Stimulated activated CD8-positive, alpha-beta memory T cell treated with anti-CD3 and anti-CD28 coated beads, Interleukin-2, amount 100 ng/mL, for 48 hours (primary cell): ENCODE data around the gene ZNF524.
"Not testable (repeated sequence)": the region's sequence is repeated elsewhere in the genome, so short reads cannot be mapped to it uniquely, and the experiment has no call there.

Source experiments
- DNase-seq, 2 donors: peaks; one replicate each; pipeline ENCODE4 v3.0.0-alpha.2; 2020; ENCODE audit warnings: low read depth in 2 of 2

The ZNF524 gene, protein sequence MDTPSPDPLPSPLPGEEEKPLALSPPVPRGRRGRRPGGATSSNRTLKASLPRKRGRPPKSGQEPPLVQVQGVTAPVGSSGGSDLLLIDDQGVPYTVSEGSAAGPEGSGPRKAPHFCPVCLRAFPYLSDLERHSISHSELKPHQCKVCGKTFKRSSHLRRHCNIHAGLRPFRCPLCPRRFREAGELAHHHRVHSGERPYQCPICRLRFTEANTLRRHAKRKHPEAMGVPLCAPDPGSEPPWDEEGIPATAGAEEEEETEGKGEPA

DNA sequence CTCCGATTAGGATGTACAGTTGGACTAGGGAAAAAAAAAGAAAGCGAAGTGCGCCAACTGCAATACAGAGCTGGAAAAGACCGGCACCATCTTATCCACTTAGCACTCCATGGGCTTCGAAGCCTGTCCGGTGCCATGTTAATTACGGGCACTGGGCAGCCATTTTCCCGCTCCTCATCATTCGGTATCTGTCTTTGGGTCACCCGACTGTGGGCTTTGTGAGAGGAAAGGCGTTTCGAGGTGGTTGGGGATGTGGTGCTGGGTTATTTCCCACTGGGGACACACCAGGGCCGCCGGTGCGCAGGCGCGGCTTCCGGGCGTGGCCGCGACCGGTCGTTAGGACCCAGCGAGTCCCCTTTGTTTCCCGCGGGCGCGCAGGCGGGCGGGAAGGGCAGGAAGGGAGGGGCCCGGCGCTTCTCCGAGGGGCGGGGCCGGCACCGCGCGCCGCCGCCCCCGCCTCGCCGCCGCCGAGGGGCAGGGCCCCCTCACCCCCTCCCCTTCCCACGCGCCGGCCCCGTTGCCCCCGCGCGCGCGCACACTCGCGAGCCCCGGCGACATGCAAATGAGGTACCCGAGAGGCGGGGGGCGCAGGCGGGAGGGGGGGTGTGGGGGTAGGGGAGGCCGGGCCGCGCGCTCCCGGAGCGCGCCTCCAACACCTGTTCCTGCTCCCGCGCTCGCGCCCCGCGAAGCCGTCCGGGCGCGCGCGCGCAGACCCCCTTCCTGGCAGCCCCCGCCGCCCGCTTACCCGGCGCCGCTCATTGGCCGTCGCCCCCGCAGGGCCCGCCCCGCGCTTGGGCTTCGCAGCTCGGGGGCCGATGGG is at the start of gene ZNF524:
Gene ZNF524, plus strand, starts transcription at position 447 of the 820 bp plus-strand sequence. CDS start 1,825 bp downstream, outside the sequence.
- DNase-seq: peak; percentile 72 to 81

GRCh38 chr19:55550321-55550650 is 49.8 kb upstream of the ZNF524 start:
- no peak for DNase-seq

- no peak for DNase-seq
Measured at GRCh38 chr19:55552206-55552605, 47.9 kb upstream of the ZNF524 start.

GRCh38 chr19:55552620-55553019 is 47.5 kb upstream of the ZNF524 start:
- no peak for DNase-seq

- no peak for DNase-seq
Measured at GRCh38 chr19:55553217-55554182, 46.6 kb upstream of the ZNF524 start.

GRCh38 chr19:55554302-55554701 is 45.8 kb upstream of the ZNF524 start:
- no peak for DNase-seq

GRCh38 chr19:55554741-55555152 is 45.3 kb upstream of the ZNF524 start:
- no peak for DNase-seq

GRCh38 chr19:55559684-55560083 is 40.4 kb upstream of the ZNF524 start:
- no peak for DNase-seq

DNA sequence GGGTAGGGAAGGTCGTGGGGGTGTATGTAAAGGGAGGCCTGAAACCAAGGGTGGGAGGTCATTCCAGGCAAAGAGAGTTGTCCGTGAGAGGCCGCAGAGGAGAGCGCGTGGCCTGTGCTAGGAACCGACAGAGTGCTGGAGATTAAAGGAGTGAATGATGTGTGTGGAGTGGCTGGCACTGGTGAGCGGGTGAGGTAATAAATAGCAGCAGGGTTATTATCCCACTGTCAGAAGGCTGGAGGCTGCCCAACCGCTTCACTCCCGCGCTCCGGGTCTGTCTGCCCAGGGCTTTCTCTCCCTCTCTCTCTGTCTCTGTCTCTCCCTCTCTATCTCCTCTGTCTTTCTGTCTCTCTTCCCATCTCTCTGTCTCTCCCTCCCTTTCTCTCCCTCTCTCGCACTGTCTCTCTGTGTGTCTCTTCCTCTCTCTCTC is 36.8 kb upstream of the ZNF524 start:
- DNase-seq: no peak

GRCh38 chr19:55566823-55567222 is 33.3 kb upstream of the ZNF524 start:
- DNase-seq: no peak

GRCh38 chr19:55567708-55568328 is 32.3 kb upstream of the ZNF524 start:
- DNase-seq: no peak

- not testable (repeated sequence) for DNase-seq
Measured at GRCh38 chr19:55569477-55569876, 30.6 kb upstream of the ZNF524 start.

- not testable (repeated sequence) for DNase-seq
Measured at GRCh38 chr19:55573929-55574328, 26.2 kb upstream of the ZNF524 start.

DNA sequence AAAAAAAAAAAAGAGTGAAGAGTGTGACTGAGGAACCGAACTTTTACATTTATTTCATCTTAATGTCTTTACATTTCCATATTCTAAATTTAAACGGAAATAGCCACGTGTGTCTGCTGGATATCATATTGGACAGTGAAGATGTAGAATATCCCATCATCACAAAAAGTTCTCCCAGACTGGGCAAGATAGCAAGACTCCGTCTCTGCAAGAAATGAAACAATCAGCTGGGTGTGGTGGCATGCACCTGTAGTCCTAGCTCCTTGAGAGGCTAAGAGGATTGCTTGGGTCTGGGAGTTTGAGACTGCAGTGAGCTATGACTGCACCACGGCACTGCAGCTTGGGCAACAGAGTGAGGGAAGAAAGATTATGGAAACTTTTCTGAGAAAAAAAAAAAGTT is 23.3 kb upstream of the ZNF524 start:
- DNase-seq: no peak

- DNase-seq: no peak
Measured at GRCh38 chr19:55578031-55578760, 21.9 kb upstream of the ZNF524 start.

DNA sequence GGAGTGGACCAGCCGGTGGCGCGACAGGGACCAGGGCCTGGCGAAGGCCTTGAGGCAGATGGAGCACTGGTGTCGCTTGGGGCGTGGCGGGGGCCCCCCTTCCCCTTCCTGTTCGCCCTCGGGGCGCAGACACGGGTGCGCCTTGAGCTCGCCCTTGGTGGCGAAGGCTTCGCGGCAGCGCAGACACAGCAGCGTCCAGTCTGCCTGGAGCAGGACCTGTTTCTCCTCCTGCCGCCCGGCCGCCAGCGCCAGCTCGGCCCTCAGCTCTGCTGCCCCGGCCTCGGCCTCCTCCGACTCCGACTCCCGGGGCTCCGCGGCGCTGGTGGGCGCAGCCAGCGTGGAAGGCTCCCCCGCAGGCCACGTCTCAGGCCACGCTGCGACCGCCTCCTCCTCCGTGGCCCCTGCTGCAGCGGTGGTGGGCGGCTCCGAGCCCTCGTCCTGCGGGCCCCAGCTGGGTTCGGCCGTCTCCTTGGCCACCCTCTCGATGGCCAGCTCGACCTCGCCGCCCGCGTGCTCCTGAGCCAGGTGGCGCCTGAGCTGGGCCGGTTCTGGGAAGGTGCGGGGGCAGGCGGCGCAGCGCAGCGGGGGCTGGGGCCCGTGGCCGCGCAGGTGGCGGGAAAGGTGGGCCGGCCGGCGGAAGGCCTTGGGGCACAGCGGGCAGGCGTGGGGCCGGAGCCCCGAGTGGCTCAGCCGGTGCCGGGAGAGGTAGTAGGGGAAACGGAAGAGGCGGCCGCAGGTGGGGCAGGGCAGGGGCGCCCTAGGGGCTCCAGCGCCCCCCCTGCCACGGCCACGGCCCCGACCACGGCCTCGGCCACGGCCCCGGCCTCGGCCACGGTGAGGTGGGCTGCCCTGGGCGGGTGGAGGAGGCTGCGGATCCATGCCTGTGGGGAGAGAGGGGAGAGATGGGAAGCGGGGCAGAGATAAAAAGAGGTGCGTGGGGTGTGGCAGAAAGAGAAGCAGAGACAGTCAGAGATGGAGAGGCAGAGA is 21.0 kb upstream of the ZNF524 start:
- DNase-seq: no peak

- no peak for DNase-seq
Measured at GRCh38 chr19:55579766-55580621, 20.1 kb upstream of the ZNF524 start.

- DNase-seq: peak; percentile 60 to 80
Measured at GRCh38 chr19:55580628-55581144, 19.4 kb upstream of the ZNF524 start, which contains the start of gene ZNF579. TSS of gene ZNF579 (minus strand) at chr19:55580848. CDS start at chr19:55579639, 1,209 bp downstream.
